Activated effector memory CD4-positive, alpha-beta T cell treated with anti-CD3 and anti-CD28 coated beads, Interleukin-2, amount 50 U/mL, for 16 hours (primary cell): ENCODE data around the gene HORMAD1.
"Not testable (repeated sequence)": the region's sequence is repeated elsewhere in the genome, so short reads cannot be mapped to it uniquely, and the experiment has no call there.

Experiments
- DNase-seq: peaks from one replicate; pipeline ENCODE4 v3.0.0-alpha.2; 2020

HORMAD1 gene

GRCh38 chr1:150696995-150697927 is 23.4 kb downstream of the HORMAD1 start, which contains the start of gene GOLPH3L:
Gene GOLPH3L, minus strand, starts transcription at chr1:150697154. Its CDS starts 2,316 bp downstream, at chr1:150694838.
- peak; percentile 94 for DNase-seq

- DNase-seq, result no peak
Measured at GRCh38 chr1:150696590-150696989, 24.1 kb downstream of the HORMAD1 start.

GRCh38 chr1:150696162-150696561 is 24.5 kb downstream of the HORMAD1 start:
- no peak for DNase-seq

GRCh38 chr1:150695561-150695960 is 25.1 kb downstream of the HORMAD1 start:
- DNase-seq, result no peak

DNA sequence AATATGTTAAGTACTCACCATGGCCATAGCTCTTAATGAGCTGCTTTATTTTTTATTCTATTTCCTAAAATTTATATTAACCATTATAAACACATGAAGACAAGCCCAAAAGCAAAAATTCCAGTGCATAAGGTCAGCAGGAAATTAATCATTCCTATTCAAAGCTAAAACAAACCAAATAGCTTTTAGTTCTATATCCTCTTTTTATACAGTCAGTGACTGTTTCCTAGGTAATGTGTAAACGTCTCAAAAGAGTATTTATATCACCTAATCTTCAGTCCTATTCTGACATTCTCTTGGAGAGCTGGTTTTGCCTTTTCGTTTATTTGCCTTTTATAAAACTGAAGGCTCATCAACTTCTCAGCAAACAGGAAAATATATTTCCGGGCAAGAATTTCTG is 28.0 kb downstream of the HORMAD1 start:
- no peak for DNase-seq

DNA sequence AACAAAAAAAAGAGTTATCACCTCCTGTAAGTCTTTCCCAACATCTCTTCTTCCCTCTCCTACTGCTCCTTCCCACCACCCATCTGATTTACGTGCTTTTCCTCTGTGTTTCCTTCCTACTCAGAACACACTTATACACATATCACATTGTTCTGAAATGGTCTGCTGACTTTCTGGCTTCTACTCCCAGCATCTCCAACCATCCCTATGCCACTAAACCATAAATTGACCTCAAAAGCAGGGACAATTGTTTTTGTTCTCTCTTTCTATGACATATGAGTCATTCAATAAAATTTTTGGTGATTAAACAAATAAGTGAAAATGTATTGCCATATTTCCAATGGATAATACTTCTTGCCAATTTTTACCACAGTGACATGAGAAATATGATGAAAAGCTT is 31.9 kb downstream of the HORMAD1 start:
- no peak for DNase-seq

GRCh38 chr1:150686275-150686674 is 34.4 kb downstream of the HORMAD1 start:
- no peak for DNase-seq

DNA sequence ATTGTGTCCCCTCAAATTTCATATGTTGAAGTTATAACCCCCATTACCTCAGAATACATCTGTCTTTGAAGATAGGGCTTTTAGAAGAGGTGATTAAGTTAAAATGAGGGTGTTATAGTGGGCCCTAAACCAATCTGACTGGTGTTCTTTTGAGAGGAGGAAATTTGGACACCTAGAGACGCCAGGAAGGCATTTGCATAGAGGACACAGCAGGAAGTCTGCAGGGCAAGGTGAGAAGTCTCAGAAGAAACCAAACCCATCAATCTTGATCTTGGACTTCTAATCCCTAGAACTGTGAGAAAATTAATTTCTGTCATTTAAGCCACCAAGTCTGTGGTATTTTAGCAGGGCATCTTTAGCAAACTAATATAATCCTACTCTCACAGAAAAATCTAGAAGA is 36.8 kb downstream of the HORMAD1 start:
- no peak for DNase-seq

DNA sequence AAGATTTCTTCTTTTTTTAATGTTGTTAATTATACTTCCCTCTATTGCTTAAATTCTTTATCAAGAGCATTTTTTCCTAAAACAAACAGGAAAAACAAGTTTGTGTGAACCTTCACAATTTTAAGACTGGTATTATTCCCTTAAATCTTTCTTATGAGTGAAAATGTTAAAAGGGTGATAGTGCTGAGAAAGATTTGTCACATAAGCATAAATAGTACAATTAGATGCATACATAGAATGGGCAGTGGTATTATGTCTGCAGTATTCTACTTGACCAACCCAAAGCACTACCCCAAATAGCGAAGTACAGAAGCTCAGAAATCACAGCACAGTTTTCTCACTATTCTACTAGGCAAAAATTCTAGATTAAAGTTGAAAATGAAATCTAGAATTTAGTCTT is 41.7 kb downstream of the HORMAD1 start:
- no peak for DNase-seq

GRCh38 chr1:150674881-150675280 is 45.8 kb downstream of the HORMAD1 start:
- no peak for DNase-seq

DNA sequence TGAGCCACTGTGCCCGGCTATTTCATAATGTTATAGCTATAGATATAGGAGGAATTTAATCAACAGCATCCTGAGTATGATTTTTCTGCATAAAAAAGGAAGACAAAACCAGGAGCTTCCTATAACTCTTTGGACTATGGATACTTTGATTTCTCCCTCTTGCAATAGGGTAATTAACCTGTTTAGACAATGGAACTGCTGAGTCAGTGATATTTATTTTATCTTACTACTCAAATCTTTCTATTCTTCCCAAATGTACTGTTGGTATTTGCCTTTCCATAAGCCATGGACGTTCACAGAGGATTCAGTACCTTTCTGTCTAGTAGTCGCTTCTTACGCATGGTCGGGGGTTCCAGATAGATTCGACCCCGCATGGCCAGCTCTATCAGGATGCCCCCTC is 57.4 kb downstream of the HORMAD1 start:
- DNase-seq, result no peak

GRCh38 chr1:150662811-150663210 is 57.9 kb downstream of the HORMAD1 start:
- DNase-seq, result no peak

- DNase-seq, result no peak
Measured at GRCh38 chr1:150661156-150661555, 59.5 kb downstream of the HORMAD1 start.

GRCh38 chr1:150660584-150660983 is 60.1 kb downstream of the HORMAD1 start:
- DNase-seq, result no peak

- DNase-seq, result not testable (repeated sequence)
Measured at GRCh38 chr1:150657064-150657463, 63.6 kb downstream of the HORMAD1 start.

- not testable (repeated sequence) for DNase-seq
Measured at GRCh38 chr1:150654635-150655034, 66.1 kb downstream of the HORMAD1 start.

DNA sequence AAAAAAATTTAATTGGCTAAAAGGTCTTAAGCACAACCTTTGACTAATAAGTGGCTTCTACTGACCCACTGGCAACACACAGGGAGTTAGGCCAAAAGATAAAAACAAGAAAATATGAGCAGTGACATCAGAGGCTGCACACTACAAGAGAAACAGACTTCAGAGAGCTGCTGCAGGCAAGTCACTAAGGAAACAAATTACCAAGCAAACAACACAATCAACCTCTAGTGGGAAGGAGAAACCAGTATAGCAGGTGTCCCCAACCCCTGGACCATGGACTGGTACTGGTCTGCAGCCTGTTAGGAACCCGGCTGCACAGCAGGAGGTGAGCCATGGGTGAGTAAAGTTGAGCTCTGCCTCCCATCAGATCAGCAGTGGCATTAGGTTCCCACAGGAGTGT is 70.5 kb downstream of the HORMAD1 start:
- no peak for DNase-seq

- no peak for DNase-seq
Measured at GRCh38 chr1:150649441-150650075, 71.1 kb downstream of the HORMAD1 start.
